Transverse colon (tissue), 4 donors: ENCODE measurements around the gene THSD7A. TPM values are rescaled to one million over a fixed set of nuclear protein-coding genes. Genes with fewer than 3 reads are reported as not detected.

Source experiments
- DNase-seq: peaks from one replicate; pipeline ENCODE4 v3.0.0-alpha.2; 2019
- H3K27ac ChIP-seq, 4 donors: fragments of 200-600 bp; sonication (generic); 2 replicates each; pipeline ENCODE4 v1.5.1; 2016 to 2018; ENCODE audit warnings: inconsistent platforms in 4 of 4
- H3K27me3 ChIP-seq: fragments of 200-600 bp; sonication (generic); 2 replicates; pipeline ENCODE4 v1.5.1; 2017; ENCODE audit warnings: inconsistent platforms
- H3K36me3 ChIP-seq, 4 donors: fragments of 200-600 bp; sonication (generic); 2 replicates each; pipeline ENCODE4 v1.5.1; 2017 to 2019; ENCODE audit warnings: inconsistent platforms in 4 of 4
- H3K4me1 ChIP-seq, 4 donors: fragments of 200-600 bp; sonication (generic); 2 replicates each; pipeline ENCODE4 v1.5.1; 2017 to 2020; ENCODE audit warnings: inconsistent platforms in 4 of 4
- H3K4me3 ChIP-seq, 4 donors: fragments of 200-600 bp; sonication (generic); 1 replicate in 1 of 4; 2 replicates in 3 of 4; pipeline versions ENCODE4 v1.5.1 to v1.6.1; 2017 to 2019; ENCODE audit warnings: inconsistent platforms in 4 of 4
- H3K9me3 ChIP-seq, 2 donors: fragments of 200-600 bp; sonication (generic); 2 replicates each; pipeline ENCODE4 v1.5.1; 2017 to 2019; ENCODE audit warnings: inconsistent platforms in 2 of 2
- CTCF ChIP-seq, 5 experiments: fragments of 200-600 bp in 3 of 5; fragments of 450-650 bp in 2 of 5; sonication (generic) in 3 of 5; IDR thresholded peaks; 1 replicate in 2 of 5; 2 replicates in 3 of 5; pipeline ENCODE4 v1.5.1; 2016 to 2017; ENCODE audit warnings: antibody characterized with exemption in 5 of 5, inconsistent platforms in 3 of 5, mild to moderate bottlenecking in 2 of 5, moderate library complexity in 1 of 5
- EP300 ChIP-seq: sonication (generic); formaldehyde crosslinking; IDR thresholded peaks from one replicate; pipeline ENCODE4 v1.6.1; 2017; ENCODE audit warnings: antibody characterized with exemption, low read depth
- POLR2A ChIP-seq: fragments of 450-650 bp; IDR thresholded peaks from one replicate; pipeline ENCODE4 v1.6.1; 2016; ENCODE audit warnings: antibody characterized with exemption, mild to moderate bottlenecking, moderate library complexity
- POLR2AphosphoS5 ChIP-seq, 3 donors: sonication (generic); formaldehyde crosslinking; IDR thresholded peaks; one replicate each; pipeline ENCODE4 v1.6.1; 2016; ENCODE audit warnings: antibody characterized with exemption in 3 of 3
- WGBS, 2 donors: methylation state at CpG; one replicate each; pipeline ENCODE4 v1.1.5; 2018; ENCODE audit warnings: low coverage in 1 of 2; 5-methylcytosine and 5-hydroxymethylcytosine counted together
- in situ Hi-C, 4 donors: fragments of 200-750 bp; cut with MboI; loops; one replicate each; pipeline versions ENCODE4 v1.15.0 to v1.15.1; 2017; ENCODE audit warnings: low sequenced_read_pairs in 3 of 4, low pct_ligation_motif_present in 1 of 4, low pct_unique_long_range_greater_than_20kb in 1 of 4
- intact Hi-C: fragments of 100-400 bp; cut with DNase I; formaldehyde crosslinking; loops from one replicate; pipeline ENCODE4 v1.15.1; 2023; ENCODE audit warnings: low total_unique reads
- total RNA-seq, 4 donors: library from RNA; depleted of rRNA; stranded (reverse); fragments of >200 nt; gene quantifications; one replicate each; pipeline ENCODE4 v1.1.0, GENCODE V29; 2016

THSD7A gene
- total RNA-seq, 4 donors from 2014 or later: 1.9 to 18.9 (median 2.0) TPM

- Histone ChIP-seq H3K27ac (no peak overlapping the region), H3K9me3 (no peaks in the 10 kb centered on the region), H3K4me3 (no peak overlapping the region), H3K27me3 (no peaks in the 10 kb centered on the region), H3K36me3 (no peaks in the 10 kb centered on the region), H3K4me1 (no peaks in the 10 kb centered on the region)
- in situ Hi-C loops (no loop called here), intact Hi-C loops (no loop called here)
- no peak for DNase-seq
- TF ChIP-seq EP300 (no peak), CTCF (IDR thresholded peaks at IDR 0.05) (no peak), POLR2A (no peak), POLR2AphosphoS5 (IDR thresholded peaks at IDR 0.05) (no peak)
Observed at GRCh38 chr7:11655163-11655562, 176.8 kb downstream of the THSD7A start.

- intact Hi-C loops: no loop called here
- H3K27me3 ChIP-seq: no peaks in the 10 kb centered on the region
- no peak overlapping the region for H3K27ac ChIP-seq
- no peaks in the 10 kb centered on the region for H3K4me1 ChIP-seq
- WGBS, 2 donors: 79 to 80% methylated on average over 2 to 3 of the region's 3 CpGs
- H3K4me3 ChIP-seq: no peak overlapping the region
- TF ChIP-seq POLR2AphosphoS5 (IDR thresholded peaks at IDR 0.05) (no peak), CTCF (IDR thresholded peaks at IDR 0.05) (no peak), POLR2A (no peak)
- no peaks in the 10 kb centered on the region for H3K36me3 ChIP-seq
- no peaks in the 10 kb centered on the region for H3K9me3 ChIP-seq
- no peak for DNase-seq
- in situ Hi-C loops: no loop called here
Observed at GRCh38 chr7:11650500-11650899, 181.5 kb downstream of the THSD7A start.

- in situ Hi-C loops: no loop called here
Observed at GRCh38 chr7:11650030-11650429, 182.0 kb downstream of the THSD7A start.

GRCh38 chr7:11648980-11649379, 183.0 kb downstream of the THSD7A start:
- DNase-seq: no peak
- TF ChIP-seq EP300 (no peak), CTCF (IDR thresholded peaks at IDR 0.05) (no peak), POLR2AphosphoS5 (IDR thresholded peaks at IDR 0.05) (no peak), POLR2A (no peak)
- Histone ChIP-seq H3K36me3 (no peaks in the 10 kb centered on the region), H3K4me3 (no peak overlapping the region), H3K27ac (no peak overlapping the region), H3K4me1 (no peaks in the 10 kb centered on the region), H3K27me3 (no peaks in the 10 kb centered on the region), H3K9me3 (no peaks in the 10 kb centered on the region)
- in situ Hi-C loops: no loop called here
- intact Hi-C loops: no loop called here

More at GRCh38 chr7:11650030-11650429, 182.0 kb downstream of the THSD7A start:
- no peak overlapping the region for H3K27ac ChIP-seq
- no peak overlapping the region for H3K4me3 ChIP-seq
- no peaks in the 10 kb centered on the region for H3K9me3 ChIP-seq
- H3K4me1 ChIP-seq: no peaks in the 10 kb centered on the region
- TF ChIP-seq POLR2A (no peak), CTCF (IDR thresholded peaks at IDR 0.05) (no peak), EP300 (no peak), POLR2AphosphoS5 (IDR thresholded peaks at IDR 0.05) (no peak)
- no peaks in the 10 kb centered on the region for H3K27me3 ChIP-seq
- intact Hi-C loops: no loop called here
- 64 to 65% methylated on average over 2 of the region's 2 CpGs for WGBS, 2 donors
- DNase-seq: no peak
- H3K36me3 ChIP-seq: no peaks in the 10 kb centered on the region
